Type B pancreatic cell (in vitro differentiated cells): ENCODE measurements around the gene MSI2. TPM values are rescaled to one million over a fixed set of nuclear protein-coding genes. Genes with fewer than 3 reads are reported as not detected.

Experiments
- DNase-seq: peaks from one replicate; pipeline ENCODE4 v3.0.0; 2021; ENCODE audit warnings: mixed read lengths; ENCODE audit not compliant: unreplicated experiment; ENCODE audit errors: extremely low spot score
- H3K27ac Mint-ChIP-seq: 2 replicates; pipeline ENCODE4 v1.8.0; 2021; ENCODE audit warnings: mild to moderate bottlenecking, mixed read lengths
- H3K27me3 Mint-ChIP-seq: 2 replicates; pipeline ENCODE4 v1.8.0; 2021; ENCODE audit warnings: mixed read lengths
- H3K36me3 Mint-ChIP-seq: 2 replicates; pipeline ENCODE4 v1.8.0; 2021; ENCODE audit warnings: mixed read lengths
- H3K4me1 Mint-ChIP-seq: one replicate; pipeline ENCODE4 v1.8.0; 2021; ENCODE audit warnings: mixed read lengths; ENCODE audit not compliant: unreplicated experiment
- H3K4me3 Mint-ChIP-seq: 2 replicates; pipeline ENCODE4 v1.8.0; 2021; ENCODE audit warnings: mild to moderate bottlenecking, mixed read lengths
- H3K9me3 Mint-ChIP-seq: 2 replicates; pipeline ENCODE4 v1.8.0; 2021; ENCODE audit warnings: mixed read lengths
- total RNA-seq: library from RNA; stranded (reverse); gene quantifications from 2 replicates; pipeline ENCODE4 v1.2.1, GENCODE V29; 2021; ENCODE audit warnings: low replicate concordance
- TF ChIP-seq, protein P1 (sequence below): fragments of 200-600 bp; sonication (generic); conservative IDR thresholded peaks from 2 replicates; pipeline ENCODE4 v1.5.0; 2021; ENCODE audit warnings: antibody characterized with exemption, mild to moderate bottlenecking

MSI2 gene
- total RNA-seq, 1 donor from 2014 or later, result 158 TPM

DNA sequence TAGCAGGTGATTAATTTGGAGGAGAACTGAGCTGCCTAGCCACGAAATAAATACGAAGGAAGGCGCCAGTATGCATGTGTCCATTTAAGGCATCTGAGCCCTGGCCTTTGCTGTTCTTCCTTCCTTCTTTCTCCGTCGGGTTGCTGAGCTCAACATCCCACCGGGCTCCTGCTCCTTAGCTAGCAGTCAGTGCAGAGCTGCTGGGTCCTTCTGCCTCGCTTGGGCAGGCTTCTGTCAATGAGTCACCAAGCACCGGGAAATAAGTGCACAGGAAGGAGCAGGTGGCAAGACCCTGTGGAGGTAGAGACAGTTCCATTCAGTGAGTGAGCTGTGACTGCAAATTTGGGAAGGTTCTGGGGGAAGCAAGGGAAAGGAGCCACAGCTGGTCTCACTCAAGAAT is 368.1 kb downstream of the MSI2 start:
- no peak for DNase-seq
- Mint-ChIP-seq H3K27me3 (no peaks in the 10 kb centered on the region), H3K4me1 (peaks cover 33% of the 10 kb centered on the region), H3K27ac (peak overlapping the region; percentile 18), H3K36me3 (peaks cover 23% of the 10 kb centered on the region), H3K9me3 (no peaks in the 10 kb centered on the region), H3K4me3 (no peak overlapping the region)
- TF ChIP-seq, protein P1, sequence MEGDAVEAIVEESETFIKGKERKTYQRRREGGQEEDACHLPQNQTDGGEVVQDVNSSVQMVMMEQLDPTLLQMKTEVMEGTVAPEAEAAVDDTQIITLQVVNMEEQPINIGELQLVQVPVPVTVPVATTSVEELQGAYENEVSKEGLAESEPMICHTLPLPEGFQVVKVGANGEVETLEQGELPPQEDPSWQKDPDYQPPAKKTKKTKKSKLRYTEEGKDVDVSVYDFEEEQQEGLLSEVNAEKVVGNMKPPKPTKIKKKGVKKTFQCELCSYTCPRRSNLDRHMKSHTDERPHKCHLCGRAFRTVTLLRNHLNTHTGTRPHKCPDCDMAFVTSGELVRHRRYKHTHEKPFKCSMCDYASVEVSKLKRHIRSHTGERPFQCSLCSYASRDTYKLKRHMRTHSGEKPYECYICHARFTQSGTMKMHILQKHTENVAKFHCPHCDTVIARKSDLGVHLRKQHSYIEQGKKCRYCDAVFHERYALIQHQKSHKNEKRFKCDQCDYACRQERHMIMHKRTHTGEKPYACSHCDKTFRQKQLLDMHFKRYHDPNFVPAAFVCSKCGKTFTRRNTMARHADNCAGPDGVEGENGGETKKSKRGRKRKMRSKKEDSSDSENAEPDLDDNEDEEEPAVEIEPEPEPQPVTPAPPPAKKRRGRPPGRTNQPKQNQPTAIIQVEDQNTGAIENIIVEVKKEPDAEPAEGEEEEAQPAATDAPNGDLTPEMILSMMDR, result no peak

DNA sequence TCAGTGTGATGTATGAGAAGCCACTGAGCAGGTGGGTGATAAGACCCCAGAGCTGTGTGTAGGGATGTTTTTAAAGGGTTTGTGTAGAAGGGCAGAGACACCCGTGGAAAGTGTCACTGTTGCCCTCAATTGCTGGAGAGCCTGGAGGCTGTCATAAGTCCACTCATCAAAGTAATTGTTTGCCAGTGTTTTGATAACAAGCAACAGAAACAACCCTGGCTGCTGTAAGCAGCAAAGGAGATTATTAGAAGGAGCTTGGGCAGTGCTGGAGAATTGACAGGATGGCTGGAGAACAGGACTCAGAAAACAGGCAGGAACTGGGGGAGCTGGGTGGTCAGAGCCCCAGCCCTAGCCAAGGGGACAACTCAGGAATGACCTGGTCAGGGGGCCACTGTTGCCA is 369.2 kb downstream of the MSI2 start:
- Mint-ChIP-seq H3K9me3 (no peaks in the 10 kb centered on the region), H3K36me3 (peaks cover 19% of the 10 kb centered on the region), H3K27ac (no peak overlapping the region), H3K4me3 (no peak overlapping the region), H3K4me1 (peaks cover 33% of the 10 kb centered on the region), H3K27me3 (no peaks in the 10 kb centered on the region)
- TF ChIP-seq, protein P1, result no peak
- no peak for DNase-seq

DNA sequence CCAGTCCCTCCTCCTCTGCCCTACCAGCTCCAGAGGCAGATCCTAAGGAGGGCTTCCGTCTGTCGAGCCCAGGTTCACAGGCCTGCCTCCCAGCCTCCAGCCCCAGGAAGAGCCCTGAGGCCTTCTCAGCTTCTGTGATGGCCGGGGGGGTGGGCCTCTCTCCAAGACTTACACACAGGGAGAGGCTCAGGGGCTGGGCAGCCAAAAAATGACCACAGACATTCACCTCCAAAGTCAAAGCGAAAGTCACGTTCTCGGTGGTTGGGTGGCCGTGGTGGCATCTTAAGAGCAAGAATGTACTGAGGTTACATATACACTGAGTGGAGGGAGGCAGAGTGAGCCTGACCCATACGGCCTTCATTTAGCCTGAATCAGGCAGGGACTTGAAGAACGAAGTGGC is 369.6 kb downstream of the MSI2 start:
- Mint-ChIP-seq H3K4me1 (peaks cover 33% of the 10 kb centered on the region), H3K4me3 (no peak overlapping the region), H3K27ac (no peak overlapping the region), H3K9me3 (no peaks in the 10 kb centered on the region), H3K27me3 (no peaks in the 10 kb centered on the region), H3K36me3 (peaks cover 19% of the 10 kb centered on the region)
- TF ChIP-seq, protein P1, result no peak
- no peak for DNase-seq

DNA sequence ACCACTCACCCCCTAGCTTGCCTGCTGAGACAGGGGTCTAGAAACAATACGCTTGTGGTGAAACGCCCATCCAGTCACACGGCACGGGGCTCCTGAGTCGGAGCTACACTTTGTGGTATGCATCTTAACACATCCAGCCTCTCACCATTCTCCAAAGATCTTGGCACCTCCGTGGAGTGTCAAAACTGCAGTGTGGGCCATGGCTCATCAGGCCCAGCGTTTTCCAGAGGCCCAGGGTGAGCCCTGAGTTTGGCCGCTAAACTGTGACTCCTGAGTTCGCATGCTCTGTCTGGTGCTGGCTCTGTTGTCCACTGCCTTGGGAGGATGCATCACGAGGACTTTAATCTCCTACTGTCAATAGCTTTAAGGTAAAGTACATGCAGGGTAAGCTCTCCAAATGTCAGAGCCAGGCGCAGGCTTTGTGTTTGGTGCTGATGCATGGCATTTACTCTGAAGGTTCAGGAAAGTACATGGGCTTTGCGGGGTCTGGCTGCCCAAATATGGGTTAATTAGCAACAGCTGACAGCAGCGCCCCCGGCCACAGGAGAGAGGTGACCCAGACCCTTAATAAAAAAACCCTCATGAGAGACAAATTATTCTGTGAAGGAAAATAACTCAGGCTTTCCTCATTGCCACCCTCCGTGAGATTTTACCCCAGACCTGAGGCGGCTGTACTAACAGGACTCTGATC is 370.3 kb downstream of the MSI2 start:
- no peak for DNase-seq
- Mint-ChIP-seq H3K4me1 (peaks cover 33% of the 10 kb centered on the region), H3K36me3 (peaks cover 26% of the 10 kb centered on the region), H3K4me3 (no peak overlapping the region), H3K27ac (peak overlapping the region; percentile 35), H3K9me3 (no peaks in the 10 kb centered on the region), H3K27me3 (no peaks in the 10 kb centered on the region)
- TF ChIP-seq, protein P1, result no peak

DNA sequence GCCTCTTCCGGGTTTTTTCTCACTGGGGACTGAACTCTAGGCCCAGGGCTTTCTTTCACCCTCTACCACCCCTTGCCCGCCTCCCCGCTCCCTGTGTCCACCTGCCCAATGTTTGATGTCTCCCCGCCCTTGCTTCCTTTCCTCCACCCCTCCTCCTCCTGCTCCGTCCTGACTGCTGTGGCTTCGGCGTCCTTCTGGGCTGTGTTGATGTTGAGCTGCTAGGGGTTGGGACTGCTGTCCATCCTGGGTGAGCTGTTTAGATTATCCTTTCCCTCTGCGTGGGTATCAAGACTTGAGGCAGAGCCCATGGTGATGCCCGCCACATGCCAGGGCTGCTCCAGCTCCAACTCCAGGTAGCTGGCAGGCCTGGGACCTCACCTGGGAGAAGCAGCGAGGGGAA is 371.3 kb downstream of the MSI2 start:
- Mint-ChIP-seq H3K4me3 (no peak overlapping the region), H3K27me3 (no peaks in the 10 kb centered on the region), H3K36me3 (peaks cover 32% of the 10 kb centered on the region), H3K27ac (peak overlapping the region; percentile 61), H3K9me3 (no peaks in the 10 kb centered on the region), H3K4me1 (peaks cover 29% of the 10 kb centered on the region)
- no peak for DNase-seq
- TF ChIP-seq, protein P1, result no peak
